Liver (tissue), 9 donors: ENCODE results near the gene SORBS2. TPM values are rescaled to one million over a fixed set of nuclear protein-coding genes. Genes with fewer than 3 reads are reported as not detected.

Source experiments
- DNase-seq: peaks from one replicate; pipeline ENCODE4 v3.0.0-alpha.2; 2017; ENCODE audit warnings: low spot score
- H3K27ac ChIP-seq, 2 donors: one replicate each; pipeline ENCODE4 v1.7.0; 2013; ENCODE audit warnings: inconsistent platforms in 2 of 2, low read length in 2 of 2, control low read depth in 1 of 2, low read depth in 1 of 2, mild to moderate bottlenecking in 1 of 2
- H3K27me3 ChIP-seq, 4 donors: one replicate each; pipeline versions ENCODE4 v1.6.1 to v1.7.0; 2013; ENCODE audit warnings: low read length in 3 of 4, inconsistent platforms in 1 of 4, mild to moderate bottlenecking in 1 of 4, moderate library complexity in 1 of 4; ENCODE audit not compliant: control insufficient read depth in 4 of 4, insufficient read depth in 4 of 4
- H3K36me3 ChIP-seq, 4 donors: one replicate each; pipeline versions ENCODE4 v1.6.1 to v1.7.0; 2013; ENCODE audit warnings: low read length in 3 of 4, mild to moderate bottlenecking in 3 of 4, low read depth in 1 of 4, moderate library complexity in 1 of 4; ENCODE audit not compliant: control insufficient read depth in 4 of 4, insufficient read depth in 3 of 4
- H3K4me1 ChIP-seq, 4 donors: one replicate each; pipeline versions ENCODE4 v1.6.1 to v1.7.0; 2013; ENCODE audit warnings: low read length in 3 of 4, mild to moderate bottlenecking in 3 of 4, moderate library complexity in 1 of 4; ENCODE audit not compliant: control insufficient read depth in 4 of 4, insufficient read depth in 4 of 4
- H3K4me3 ChIP-seq, 3 donors: one replicate each; pipeline versions ENCODE4 v1.6.1 to v1.7.0; 2013; ENCODE audit warnings: low read length in 3 of 3, control low read depth in 1 of 3, low read depth in 1 of 3, mild to moderate bottlenecking in 1 of 3
- H3K9ac ChIP-seq, 2 donors: one replicate each; pipeline ENCODE4 v1.7.0; 2013; ENCODE audit warnings: low read length in 2 of 2, mild to moderate bottlenecking in 2 of 2, moderate library complexity in 2 of 2, control low read depth in 1 of 2, low read depth in 1 of 2
- H3K9me3 ChIP-seq, 4 donors: one replicate each; pipeline versions ENCODE4 v1.6.1 to v1.7.0; 2013; ENCODE audit warnings: low read length in 3 of 4; ENCODE audit not compliant: control insufficient read depth in 4 of 4
- CTCF ChIP-seq: fragments of 150-350 bp; IDR thresholded peaks from 2 replicates; pipeline ENCODE4 v1.5.1; 2017; ENCODE audit warnings: improper control_type of control experiment, low read depth, low read length; ENCODE audit not compliant: missing input control
- EGR1 ChIP-seq, 2 donors: IDR thresholded peaks; 2 replicates each; pipeline ENCODE4 v1.6.1; 2016 to 2018; ENCODE audit warnings: antibody characterized with exemption in 2 of 2, low read depth in 2 of 2
- FOXA1 ChIP-seq: IDR thresholded peaks from 2 replicates; pipeline ENCODE4 v1.6.1; 2016; ENCODE audit warnings: antibody characterized with exemption
- FOXA2 ChIP-seq: IDR thresholded peaks from 2 replicates; pipeline ENCODE4 v1.6.1; 2016; ENCODE audit warnings: antibody characterized with exemption
- GABPA ChIP-seq, 2 donors: IDR thresholded peaks in 1 of 2; conservative IDR thresholded peaks in 1 of 2; 2 replicates each; pipeline ENCODE4 v1.6.1; 2016; ENCODE audit warnings: antibody characterized with exemption in 2 of 2, mild to moderate bottlenecking in 1 of 2, moderate library complexity in 1 of 2
- HNF4A ChIP-seq, 2 donors: conservative IDR thresholded peaks; 2 replicates each; pipeline ENCODE4 v1.6.1; 2016; ENCODE audit warnings: antibody characterized with exemption in 2 of 2, mild to moderate bottlenecking in 2 of 2
- HNF4G ChIP-seq: IDR thresholded peaks from 2 replicates; pipeline ENCODE4 v1.6.1; 2016; ENCODE audit warnings: antibody characterized with exemption
- JUND ChIP-seq, 2 donors: IDR thresholded peaks; 2 replicates each; pipeline ENCODE4 v1.6.1; 2016; ENCODE audit warnings: antibody characterized with exemption in 2 of 2
- MAX ChIP-seq: IDR thresholded peaks from 2 replicates; pipeline ENCODE4 v1.6.1; 2016; ENCODE audit warnings: antibody characterized with exemption
- NR2F2 ChIP-seq: IDR thresholded peaks from 2 replicates; pipeline ENCODE4 v1.6.1; 2016; ENCODE audit warnings: antibody characterized with exemption
- RAD21 ChIP-seq, 2 donors: IDR thresholded peaks; 2 replicates each; pipeline ENCODE4 v1.6.1; 2016; ENCODE audit warnings: antibody characterized with exemption in 2 of 2, mild to moderate bottlenecking in 2 of 2
- RXRA ChIP-seq, 2 donors: IDR thresholded peaks; 2 replicates each; pipeline ENCODE4 v1.6.1; 2017 to 2018; ENCODE audit warnings: antibody characterized with exemption in 2 of 2, mild to moderate bottlenecking in 1 of 2
- SP1 ChIP-seq: IDR thresholded peaks from 2 replicates; pipeline ENCODE4 v1.6.1; 2018; ENCODE audit warnings: antibody characterized with exemption, mild to moderate bottlenecking
- TAF1 ChIP-seq: conservative IDR thresholded peaks from 2 replicates; pipeline ENCODE4 v1.6.1; 2016; ENCODE audit warnings: antibody characterized with exemption, mild to moderate bottlenecking
- YY1 ChIP-seq: IDR thresholded peaks from 2 replicates; pipeline ENCODE4 v1.6.1; 2016; ENCODE audit warnings: antibody characterized with exemption, mild to moderate bottlenecking
- ZBTB33 ChIP-seq: IDR thresholded peaks from 2 replicates; pipeline ENCODE4 v1.6.1; 2016; ENCODE audit warnings: antibody characterized with exemption
- WGBS: extraction: QIAGEN DNeasy Blood & Tissue Kit; methylation state at CpG from one replicate; pipeline ENCODE4 v1.1.7; 2013; 5-methylcytosine and 5-hydroxymethylcytosine counted together
- polyA plus RNA-seq, 2 donors: library from polyadenylated mRNA; stranded (reverse) in 1 of 2; unstranded in 1 of 2; fragments of 200-250 nt in 1 of 2; fragments of >200 nt in 1 of 2; fragmentation: Nextera tagmentation in 1 of 2; extraction: Ambion mirVana in 1 of 2; gene quantifications; one replicate each; pipeline versions ENCODE4 v1.2.1 to v1.2.3, GENCODE V29; 2013 to 2015
- total RNA-seq, 2 donors: library from RNA; depleted of rRNA; stranded (reverse); fragments of >200 nt; gene quantifications; one replicate each; pipeline ENCODE4 v1.2.3, GENCODE V29; 2014
- TF ChIP-seq, protein P1 (sequence below): IDR thresholded peaks from 2 replicates; pipeline ENCODE4 v1.6.1; 2016; ENCODE audit warnings: antibody characterized with exemption, mild to moderate bottlenecking
- TF ChIP-seq, protein P2 (sequence below): IDR thresholded peaks from 2 replicates; pipeline ENCODE4 v1.6.1; 2016; ENCODE audit warnings: antibody characterized with exemption
- donor health status: healthy.
- donor health status: healthy.
- donor health status: healthy.
- donor health status: healthy.
- donor health status: healthy.

Gene SORBS2
- total and polyA plus RNA-seq, 4 donors = 23.3 to 136 (median 59.6) TPM

DNA sequence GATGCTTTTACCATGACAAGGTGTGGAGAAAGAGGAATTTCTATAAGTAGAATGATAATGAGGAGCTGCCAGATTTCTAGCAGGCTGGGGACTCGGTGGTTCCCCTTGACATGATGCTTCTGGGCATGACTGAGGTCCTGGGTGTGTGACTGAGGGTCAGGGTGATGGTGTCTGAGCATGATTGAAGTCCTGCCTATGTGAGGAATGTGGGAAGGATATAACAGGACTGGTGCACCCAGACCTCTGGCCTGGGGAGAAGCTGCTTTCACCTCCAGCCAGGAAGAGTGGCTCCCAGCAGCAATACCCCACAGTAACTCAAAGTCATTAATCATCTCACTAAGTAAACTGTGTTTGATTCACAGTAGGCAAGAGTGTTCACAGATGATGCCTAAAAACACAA, 17.4 kb downstream of the SORBS2 start:
- WGBS = 93% methylated on average over 1 of the region's 1 CpG

DNA sequence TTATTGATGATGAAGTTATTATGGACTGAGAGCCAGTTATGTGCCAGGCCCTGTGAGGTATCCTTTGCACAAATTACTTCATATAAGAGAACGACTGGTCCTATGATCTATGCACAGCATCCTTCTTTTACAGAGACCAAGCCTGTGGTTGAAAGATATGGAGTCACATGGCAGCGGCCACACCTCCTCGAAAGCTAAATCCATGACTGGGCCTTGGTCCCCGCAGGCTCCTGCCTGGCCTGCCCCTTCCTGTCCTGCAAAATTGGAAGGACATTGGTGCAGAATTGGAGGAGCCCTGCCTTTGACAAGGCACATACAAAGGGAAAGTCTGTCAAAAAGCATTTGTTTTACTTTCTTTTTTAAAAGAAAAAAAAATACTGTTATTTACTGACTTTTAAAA, 18.3 kb downstream of the SORBS2 start:
- Histone ChIP-seq H3K9me3 (no peaks in the 10 kb centered on the region), H3K36me3 (peaks cover 0 to 5% (median 2%) of the 10 kb centered on the region in 4 donors), H3K27me3 (no peaks in the 10 kb centered on the region), H3K9ac (no peak overlapping the region), H3K27ac (no peak overlapping the region), H3K4me3 (no peak overlapping the region), H3K4me1 (peaks cover 0 to 4% (median 0%) of the 10 kb centered on the region in 4 donors)
- TF ChIP-seq, protein P1, sequence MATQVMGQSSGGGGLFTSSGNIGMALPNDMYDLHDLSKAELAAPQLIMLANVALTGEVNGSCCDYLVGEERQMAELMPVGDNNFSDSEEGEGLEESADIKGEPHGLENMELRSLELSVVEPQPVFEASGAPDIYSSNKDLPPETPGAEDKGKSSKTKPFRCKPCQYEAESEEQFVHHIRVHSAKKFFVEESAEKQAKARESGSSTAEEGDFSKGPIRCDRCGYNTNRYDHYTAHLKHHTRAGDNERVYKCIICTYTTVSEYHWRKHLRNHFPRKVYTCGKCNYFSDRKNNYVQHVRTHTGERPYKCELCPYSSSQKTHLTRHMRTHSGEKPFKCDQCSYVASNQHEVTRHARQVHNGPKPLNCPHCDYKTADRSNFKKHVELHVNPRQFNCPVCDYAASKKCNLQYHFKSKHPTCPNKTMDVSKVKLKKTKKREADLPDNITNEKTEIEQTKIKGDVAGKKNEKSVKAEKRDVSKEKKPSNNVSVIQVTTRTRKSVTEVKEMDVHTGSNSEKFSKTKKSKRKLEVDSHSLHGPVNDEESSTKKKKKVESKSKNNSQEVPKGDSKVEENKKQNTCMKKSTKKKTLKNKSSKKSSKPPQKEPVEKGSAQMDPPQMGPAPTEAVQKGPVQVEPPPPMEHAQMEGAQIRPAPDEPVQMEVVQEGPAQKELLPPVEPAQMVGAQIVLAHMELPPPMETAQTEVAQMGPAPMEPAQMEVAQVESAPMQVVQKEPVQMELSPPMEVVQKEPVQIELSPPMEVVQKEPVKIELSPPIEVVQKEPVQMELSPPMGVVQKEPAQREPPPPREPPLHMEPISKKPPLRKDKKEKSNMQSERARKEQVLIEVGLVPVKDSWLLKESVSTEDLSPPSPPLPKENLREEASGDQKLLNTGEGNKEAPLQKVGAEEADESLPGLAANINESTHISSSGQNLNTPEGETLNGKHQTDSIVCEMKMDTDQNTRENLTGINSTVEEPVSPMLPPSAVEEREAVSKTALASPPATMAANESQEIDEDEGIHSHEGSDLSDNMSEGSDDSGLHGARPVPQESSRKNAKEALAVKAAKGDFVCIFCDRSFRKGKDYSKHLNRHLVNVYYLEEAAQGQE = no peak
- TF ChIP-seq JUND (IDR thresholded peaks at IDR 0.05) (no peak), FOXA2 (no peak), RXRA (IDR thresholded peaks at IDR 0.05) (no peak), GABPA (IDR thresholded peaks at IDR 0.05 in 1 of 2, conservative IDR thresholded peaks at IDR 0.05 in 1 of 2) (no peak), TAF1 (no peak), SP1 (no peak), HNF4A (conservative IDR thresholded peaks at IDR 0.05) (no peak), RAD21 (IDR thresholded peaks at IDR 0.05) (no peak), FOXA1 (no peak), ZBTB33 (no peak), HNF4G (no peak), CTCF (no peak), YY1 (no peak), MAX (no peak)
- TF ChIP-seq, protein P2, sequence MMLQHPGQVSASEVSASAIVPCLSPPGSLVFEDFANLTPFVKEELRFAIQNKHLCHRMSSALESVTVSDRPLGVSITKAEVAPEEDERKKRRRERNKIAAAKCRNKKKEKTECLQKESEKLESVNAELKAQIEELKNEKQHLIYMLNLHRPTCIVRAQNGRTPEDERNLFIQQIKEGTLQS = no peak
- no peak for DNase-seq
- 88% methylated on average over 4 of the region's 4 CpGs for WGBS

More for the DNA sequence above, 17.4 kb downstream of the SORBS2 start:
- Histone ChIP-seq H3K36me3 (peaks cover 0 to 5% (median 2%) of the 10 kb centered on the region in 4 donors), H3K9me3 (no peaks in the 10 kb centered on the region), H3K27ac (no peak overlapping the region), H3K27me3 (no peaks in the 10 kb centered on the region), H3K9ac (no peak overlapping the region), H3K4me3 (no peak overlapping the region), H3K4me1 (peaks cover 0 to 4% (median 0%) of the 10 kb centered on the region in 4 donors)
- TF ChIP-seq SP1 = no peak
- TF ChIP-seq NR2F2 = no peak
- no peak for TF ChIP-seq MAX
- TF ChIP-seq EGR1 (IDR thresholded peaks at IDR 0.05; ENCODE audit: low read depth in 2 of 2) = no peak
- TF ChIP-seq FOXA1 = no peak
- no peak for TF ChIP-seq JUND (IDR thresholded peaks at IDR 0.05)
- TF ChIP-seq RXRA (IDR thresholded peaks at IDR 0.05) = no peak
- no peak for TF ChIP-seq GABPA (IDR thresholded peaks at IDR 0.05 in 1 of 2, conservative IDR thresholded peaks at IDR 0.05 in 1 of 2)
- DNase-seq = no peak
